Right lobe of liver (tissue), 6 donors: ENCODE data around the gene PPP1R14C. TPM values are rescaled to one million over a fixed set of nuclear protein-coding genes. Genes with fewer than 3 reads are reported as not detected.

ENCODE experiments used
- ATAC-seq, 4 donors: fragments of 200-7000 bp; cut with Tn5 transposase; one replicate each; pipeline ENCODE4 v1.9.1; 2020; ENCODE audit warnings: mild to moderate bottlenecking in 4 of 4, moderate library complexity in 4 of 4
- DNase-seq, 3 donors: peaks; one replicate each; pipeline ENCODE4 v3.0.0-alpha.2; 2020
- H3K27ac ChIP-seq, 3 donors: fragments of 200-600 bp; one replicate each; pipeline ENCODE4 v1.8.0; 2022
- H3K27me3 ChIP-seq, 2 donors: fragments of 200-600 bp; one replicate each; pipeline ENCODE4 v1.8.0; 2022
- H3K36me3 ChIP-seq, 4 donors: fragments of 200-600 bp; sonication (generic) in 1 of 4; one replicate each; pipeline versions ENCODE4 v1.5.1 to v1.8.0; 2017 to 2022; ENCODE audit warnings: control low read depth in 1 of 4
- H3K4me1 ChIP-seq, 4 donors: fragments of 200-600 bp; sonication (generic) in 1 of 4; one replicate each; pipeline versions ENCODE4 v1.5.1 to v1.8.0; 2017 to 2022; ENCODE audit warnings: control low read depth in 1 of 4
- H3K4me3 ChIP-seq, 3 donors: fragments of 200-600 bp; one replicate each; pipeline ENCODE4 v1.8.0; 2022
- H3K9me3 ChIP-seq, 4 donors: fragments of 200-600 bp; sonication (generic) in 1 of 4; one replicate each; pipeline versions ENCODE4 v1.5.1 to v1.8.0; 2017 to 2022; ENCODE audit warnings: control low read depth in 1 of 4
- POLR2A ChIP-seq: fragments of 450-650 bp; IDR thresholded peaks from one replicate; pipeline ENCODE4 v1.6.1; 2017; ENCODE audit warnings: antibody characterized with exemption, mild to moderate bottlenecking
- WGBS: methylation state at CpG from one replicate; pipeline ENCODE4 v1.1.6; 2018; ENCODE audit warnings: low coverage, low lambda C conversion rate; ENCODE audit not compliant: insufficient coverage; ENCODE audit errors: missing lambda C conversion rate; 5-methylcytosine and 5-hydroxymethylcytosine counted together
- intact Hi-C, 2 donors: fragments of 100-400 bp; cut with DNase I; formaldehyde crosslinking; loops; one replicate each; pipeline versions ENCODE4 v1.11.2 to v1.14.1; 2022
- total RNA-seq, 6 experiments: library from RNA; depleted of rRNA in 2 of 6; stranded (reverse); fragments of >200 nt in 2 of 6; fragmentation: NEBNext Ultra II Directional in 3 of 6; extraction: Animal tissue kit (Norgen Biotek cat#: 25700) in 3 of 6; gene quantifications; one replicate each; pipeline versions ENCODE4 v1.1.0 to v1.2.4, GENCODE V29; 2016 to 2023
- TF ChIP-seq, protein P1 (sequence below), 4 donors: fragments of 200-600 bp in 3 of 4; fragments of 450-650 bp in 1 of 4; IDR thresholded peaks; one replicate each; pipeline versions ENCODE4 v1.5.1 to v1.8.0; 2016 to 2022; ENCODE audit warnings: antibody characterized with exemption in 4 of 4, mild to moderate bottlenecking in 2 of 4
- donor health status: DM: no; HTN: yes; CAD: no.
- donor health status: DM: no; HTN: no; CAD: no.
- donor health status: DM: no; HTN: no; CAD: no.
- donor health status: DM: no; HTN: yes; CAD: no.
- donor health status: DM: no; HTN: yes; CAD: no.

PPP1R14C gene
- total RNA-seq, 6 experiments from 2014 or later: not detected

DNA sequence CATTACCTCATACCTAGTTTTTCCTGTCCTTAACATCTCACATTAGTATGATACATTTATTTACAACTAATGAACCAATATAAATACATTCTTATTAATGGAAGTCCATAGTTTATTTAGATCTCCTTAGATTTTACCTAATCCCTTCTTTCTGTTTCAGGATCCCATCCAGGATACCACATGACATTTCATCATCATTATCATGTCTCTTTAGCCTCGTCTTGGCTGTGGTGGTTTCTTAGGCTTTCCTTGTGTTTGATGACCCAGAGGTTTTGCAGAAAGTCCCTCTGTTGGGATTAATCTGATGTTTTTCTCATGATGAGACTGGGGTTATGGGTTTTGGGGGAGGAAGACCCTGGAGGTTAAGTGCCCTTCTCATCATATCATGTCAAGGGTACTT, 136.7 kb downstream of the PPP1R14C start:
- H3K4me3 ChIP-seq: no peak overlapping the region
- TF ChIP-seq, protein P1, sequence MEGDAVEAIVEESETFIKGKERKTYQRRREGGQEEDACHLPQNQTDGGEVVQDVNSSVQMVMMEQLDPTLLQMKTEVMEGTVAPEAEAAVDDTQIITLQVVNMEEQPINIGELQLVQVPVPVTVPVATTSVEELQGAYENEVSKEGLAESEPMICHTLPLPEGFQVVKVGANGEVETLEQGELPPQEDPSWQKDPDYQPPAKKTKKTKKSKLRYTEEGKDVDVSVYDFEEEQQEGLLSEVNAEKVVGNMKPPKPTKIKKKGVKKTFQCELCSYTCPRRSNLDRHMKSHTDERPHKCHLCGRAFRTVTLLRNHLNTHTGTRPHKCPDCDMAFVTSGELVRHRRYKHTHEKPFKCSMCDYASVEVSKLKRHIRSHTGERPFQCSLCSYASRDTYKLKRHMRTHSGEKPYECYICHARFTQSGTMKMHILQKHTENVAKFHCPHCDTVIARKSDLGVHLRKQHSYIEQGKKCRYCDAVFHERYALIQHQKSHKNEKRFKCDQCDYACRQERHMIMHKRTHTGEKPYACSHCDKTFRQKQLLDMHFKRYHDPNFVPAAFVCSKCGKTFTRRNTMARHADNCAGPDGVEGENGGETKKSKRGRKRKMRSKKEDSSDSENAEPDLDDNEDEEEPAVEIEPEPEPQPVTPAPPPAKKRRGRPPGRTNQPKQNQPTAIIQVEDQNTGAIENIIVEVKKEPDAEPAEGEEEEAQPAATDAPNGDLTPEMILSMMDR (IDR thresholded peaks at IDR 0.05): no peak
- TF ChIP-seq POLR2A: no peak
- intact Hi-C loops: no loop called here
- H3K36me3 ChIP-seq: no peaks in the 10 kb centered on the region
- ATAC-seq (no peak), DNase-seq (no peak)
- WGBS: 58% methylated on average over 1 of the region's 1 CpG
- no peaks in the 10 kb centered on the region for H3K27me3 ChIP-seq
- H3K9me3 ChIP-seq: no peaks in the 10 kb centered on the region
- no peak overlapping the region for H3K27ac ChIP-seq
- H3K4me1 ChIP-seq: no peaks in the 10 kb centered on the region

DNA sequence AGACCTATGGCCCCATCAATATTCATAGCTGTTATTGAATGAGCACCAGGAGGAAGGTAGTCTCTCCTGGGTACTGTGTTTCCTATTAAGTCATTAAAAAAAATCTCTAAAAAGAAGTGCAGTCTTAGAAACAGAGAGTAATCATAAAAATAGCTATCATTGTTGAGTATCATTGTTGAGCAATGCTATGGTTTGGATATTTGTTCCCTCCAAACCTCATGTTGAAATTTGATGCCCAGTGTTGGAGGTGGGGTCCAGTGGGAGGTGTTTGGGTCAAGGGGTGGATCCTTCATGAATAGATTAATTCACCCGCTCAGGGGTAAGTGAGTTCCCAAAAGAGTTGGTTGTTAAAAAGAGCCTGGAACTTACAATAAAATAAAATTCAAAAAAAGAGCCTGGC, 137.9 kb downstream of the PPP1R14C start:
- TF ChIP-seq, protein P1 (IDR thresholded peaks at IDR 0.05): no peak
- no peak for TF ChIP-seq POLR2A
- Histone ChIP-seq H3K27me3 (no peaks in the 10 kb centered on the region), H3K27ac (no peak overlapping the region), H3K4me1 (no peaks in the 10 kb centered on the region), H3K4me3 (no peak overlapping the region), H3K9me3 (no peaks in the 10 kb centered on the region), H3K36me3 (no peaks in the 10 kb centered on the region)
- intact Hi-C loops: no loop called here
- no peak for ATAC-seq
- DNase-seq: no peak
- 71% methylated on average over 1 of the region's 1 CpG for WGBS

DNA sequence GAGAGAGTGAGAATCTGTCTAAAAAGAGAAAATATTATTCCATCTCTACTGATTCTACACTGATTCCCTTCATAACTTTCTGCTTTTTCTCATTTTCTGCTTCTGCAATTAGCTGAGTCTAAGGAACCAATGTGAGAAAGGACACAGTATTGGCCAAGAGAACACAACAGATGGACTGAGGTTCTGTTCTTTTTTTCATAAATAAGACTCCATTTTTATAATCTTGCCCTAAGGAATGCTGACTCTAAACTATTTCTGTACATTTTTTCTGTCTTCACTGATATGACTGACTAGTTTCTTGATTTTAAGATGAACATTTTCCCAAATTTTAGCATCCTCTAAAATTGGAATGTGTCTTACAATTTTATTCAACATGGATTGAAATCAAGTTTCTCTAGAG, 138.9 kb downstream of the PPP1R14C start:
- TF ChIP-seq POLR2A: no peak
- TF ChIP-seq, protein P1 (IDR thresholded peaks at IDR 0.05): no peak
- no peak for DNase-seq
- Histone ChIP-seq H3K4me3 (no peak overlapping the region), H3K4me1 (no peaks in the 10 kb centered on the region), H3K9me3 (no peaks in the 10 kb centered on the region), H3K27ac (no peak overlapping the region), H3K36me3 (no peaks in the 10 kb centered on the region), H3K27me3 (no peaks in the 10 kb centered on the region)
- ATAC-seq: no peak
- intact Hi-C loops: no loop called here

DNA sequence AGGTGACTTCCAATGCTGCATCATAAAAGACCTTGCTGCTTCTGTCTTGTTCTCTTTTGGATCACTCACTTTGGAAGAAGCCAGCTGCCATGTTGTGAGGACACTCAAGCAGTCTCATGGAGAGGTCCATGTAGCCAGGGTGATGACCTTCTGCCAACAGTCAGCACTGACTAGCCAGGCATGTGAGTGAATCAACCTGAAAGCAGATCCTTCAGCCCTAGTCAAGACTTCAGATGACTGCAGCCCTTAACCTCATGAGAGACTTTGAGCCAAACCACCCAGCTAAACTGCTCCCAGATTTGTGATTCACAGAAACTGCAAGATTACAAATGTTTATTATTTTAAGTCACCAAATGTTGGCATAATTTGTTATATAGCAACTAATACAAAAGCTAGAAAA, 140.0 kb downstream of the PPP1R14C start:
- H3K27me3 ChIP-seq: no peaks in the 10 kb centered on the region
- no peak overlapping the region for H3K27ac ChIP-seq
- no peak overlapping the region for H3K4me3 ChIP-seq
- no peak for DNase-seq
- no peaks in the 10 kb centered on the region for H3K4me1 ChIP-seq
- ATAC-seq: no peak
- TF ChIP-seq, protein P1 (IDR thresholded peaks at IDR 0.05): no peak
- TF ChIP-seq POLR2A: no peak
- intact Hi-C loops: no loop called here
- no peaks in the 10 kb centered on the region for H3K9me3 ChIP-seq
- no peaks in the 10 kb centered on the region for H3K36me3 ChIP-seq

GRCh38 chr6:150286460-150286859, 143.6 kb downstream of the PPP1R14C start:
- intact Hi-C loops: no loop called here
- DNase-seq: no peak
- Histone ChIP-seq H3K4me1 (no peaks in the 10 kb centered on the region), H3K4me3 (no peak overlapping the region), H3K36me3 (no peaks in the 10 kb centered on the region), H3K27me3 (no peaks in the 10 kb centered on the region), H3K9me3 (no peaks in the 10 kb centered on the region), H3K27ac (no peak overlapping the region)
- no peak for ATAC-seq
- WGBS: 93% methylated on average over 2 of the region's 2 CpGs
- no peak for TF ChIP-seq POLR2A
- TF ChIP-seq, protein P1 (IDR thresholded peaks at IDR 0.05): no peak
